T-helper 1 cell treated with Interleukin-12 subunit alpha and Interleukin-12 subunit beta and Interleukin-4 antibody, amounts not matched to agents 30 μg/mL and 1 μg/mL, for 36 hours (primary cell): ENCODE data around the gene RPL18A.

Experiments
- H3K27ac Mint-ChIP-seq: one replicate; pipeline ENCODE4 v1.8.0; 2021; ENCODE audit warnings: mild to moderate bottlenecking, mixed read lengths
- H3K27me3 Mint-ChIP-seq: one replicate; pipeline ENCODE4 v1.8.0; 2021; ENCODE audit warnings: low read depth, mixed read lengths
- H3K36me3 Mint-ChIP-seq: one replicate; pipeline ENCODE4 v1.8.0; 2021; ENCODE audit warnings: low read depth, mixed read lengths
- H3K4me1 Mint-ChIP-seq: one replicate; pipeline ENCODE4 v1.8.0; 2021; ENCODE audit warnings: low read depth, mixed read lengths
- H3K4me3 Mint-ChIP-seq: one replicate; pipeline ENCODE4 v1.8.0; 2021; ENCODE audit warnings: mild to moderate bottlenecking, moderate library complexity, mixed read lengths
- H3K9me3 Mint-ChIP-seq: one replicate; pipeline ENCODE4 v1.8.0; 2021; ENCODE audit warnings: mixed read lengths

The RPL18A gene

GRCh38 chr19:17834350-17835181, 25.1 kb upstream of the RPL18A start:
- Mint-ChIP-seq H3K9me3 (no peaks in the 10 kb centered on the region), H3K4me1 (peaks cover 22% of the 10 kb centered on the region), H3K36me3 (peaks cover 73% of the 10 kb centered on the region), H3K4me3 (no peak overlapping the region), H3K27ac (no peak overlapping the region), H3K27me3 (no peaks in the 10 kb centered on the region)

DNA sequence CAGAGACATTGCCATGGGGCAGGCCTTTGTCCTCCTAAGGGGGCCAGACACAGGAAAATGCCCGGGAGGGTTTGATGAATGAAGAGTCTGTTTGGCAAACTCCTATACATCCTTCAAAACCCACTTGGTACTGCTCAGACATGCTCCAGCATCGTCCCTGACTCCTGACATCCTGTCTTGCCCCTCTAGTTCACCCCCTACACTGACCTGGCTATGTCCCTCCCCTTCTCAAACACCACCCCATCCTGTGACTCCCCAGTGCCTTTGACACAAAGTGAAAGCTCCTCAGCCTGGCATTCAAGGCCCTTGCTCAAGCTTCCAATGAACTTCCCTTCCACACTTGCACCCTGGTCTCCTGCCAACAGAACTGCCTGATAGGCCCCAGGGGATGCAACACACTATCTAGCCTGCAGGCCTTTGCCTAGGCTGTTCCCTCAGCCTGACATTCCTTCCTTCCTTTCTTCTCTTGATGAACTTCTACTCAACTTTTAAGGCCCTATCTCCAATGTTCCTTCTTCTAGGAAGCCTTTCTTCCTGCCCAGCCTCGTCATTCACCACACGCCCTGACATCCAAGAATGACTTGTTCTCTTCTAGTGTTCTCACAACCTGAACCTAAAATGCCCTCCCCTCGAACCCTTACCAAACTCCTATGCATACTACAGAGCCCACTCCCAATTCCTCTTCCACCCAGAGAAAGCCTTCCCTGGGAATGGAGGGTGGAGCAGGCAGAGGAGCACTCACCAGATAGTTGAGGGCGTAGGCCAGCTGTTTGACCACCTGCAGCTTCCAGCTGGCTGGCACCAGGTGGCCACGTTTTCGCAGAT, 24.3 kb upstream of the RPL18A start:
- peak overlapping the region; percentile 32 for H3K27ac Mint-ChIP-seq
- no peaks in the 10 kb centered on the region for H3K9me3 Mint-ChIP-seq
- peaks cover 71% of the 10 kb centered on the region for H3K36me3 Mint-ChIP-seq
- no peaks in the 10 kb centered on the region for H3K27me3 Mint-ChIP-seq
- no peak overlapping the region for H3K4me3 Mint-ChIP-seq
- peaks cover 20% of the 10 kb centered on the region for H3K4me1 Mint-ChIP-seq

DNA sequence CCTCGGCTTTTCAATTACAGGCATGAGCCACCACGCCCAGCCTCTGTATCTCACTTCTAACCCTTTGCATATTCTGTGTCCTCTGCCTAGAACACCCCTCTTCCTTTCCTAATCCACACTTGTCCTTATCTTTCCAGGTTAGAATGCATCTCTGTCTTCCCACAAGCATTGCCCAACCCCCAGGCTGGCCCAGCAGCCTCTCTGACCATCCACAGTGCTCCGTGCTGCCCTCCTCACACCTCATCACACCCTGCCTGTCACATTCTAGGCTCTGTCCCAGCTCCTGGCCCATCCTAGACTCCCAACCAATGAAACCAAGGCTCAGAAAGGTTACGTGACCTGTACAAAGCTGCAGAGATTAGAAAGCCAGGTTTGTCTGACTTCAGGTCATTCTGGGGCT, 23.2 kb upstream of the RPL18A start:
- no peaks in the 10 kb centered on the region for H3K27me3 Mint-ChIP-seq
- no peak overlapping the region for H3K4me3 Mint-ChIP-seq
- H3K4me1 Mint-ChIP-seq: peaks cover 23% of the 10 kb centered on the region
- peaks cover 69% of the 10 kb centered on the region for H3K36me3 Mint-ChIP-seq
- peak overlapping the region; percentile 63 for H3K27ac Mint-ChIP-seq
- H3K9me3 Mint-ChIP-seq: no peaks in the 10 kb centered on the region

DNA sequence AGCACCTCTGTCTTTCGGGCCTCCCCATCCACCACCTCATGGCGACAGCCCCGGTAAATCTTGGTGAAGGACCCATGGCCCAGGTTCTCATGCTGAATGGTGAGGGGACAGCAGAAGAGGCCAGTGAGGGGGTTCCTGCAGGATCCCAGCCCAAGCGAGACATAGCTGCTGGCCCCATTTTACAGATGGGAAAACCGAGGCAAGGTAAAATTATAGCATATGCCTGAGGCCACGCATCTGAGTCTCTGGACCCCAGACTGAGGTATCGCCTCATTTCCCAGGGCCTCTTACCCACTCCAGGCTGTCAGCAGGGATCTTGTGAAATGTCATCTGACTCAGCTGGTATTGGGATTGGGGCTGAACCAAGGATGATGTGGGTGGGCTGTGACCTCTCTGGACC, 21.7 kb upstream of the RPL18A start:
- Mint-ChIP-seq H3K27ac (no peak overlapping the region), H3K27me3 (no peaks in the 10 kb centered on the region), H3K4me3 (no peak overlapping the region), H3K36me3 (peaks cover 64% of the 10 kb centered on the region), H3K9me3 (no peaks in the 10 kb centered on the region), H3K4me1 (peaks cover 21% of the 10 kb centered on the region)

GRCh38 chr19:17840019-17840418, 19.7 kb upstream of the RPL18A start:
- Mint-ChIP-seq H3K9me3 (no peaks in the 10 kb centered on the region), H3K36me3 (peaks cover 72% of the 10 kb centered on the region), H3K27ac (no peak overlapping the region)

DNA sequence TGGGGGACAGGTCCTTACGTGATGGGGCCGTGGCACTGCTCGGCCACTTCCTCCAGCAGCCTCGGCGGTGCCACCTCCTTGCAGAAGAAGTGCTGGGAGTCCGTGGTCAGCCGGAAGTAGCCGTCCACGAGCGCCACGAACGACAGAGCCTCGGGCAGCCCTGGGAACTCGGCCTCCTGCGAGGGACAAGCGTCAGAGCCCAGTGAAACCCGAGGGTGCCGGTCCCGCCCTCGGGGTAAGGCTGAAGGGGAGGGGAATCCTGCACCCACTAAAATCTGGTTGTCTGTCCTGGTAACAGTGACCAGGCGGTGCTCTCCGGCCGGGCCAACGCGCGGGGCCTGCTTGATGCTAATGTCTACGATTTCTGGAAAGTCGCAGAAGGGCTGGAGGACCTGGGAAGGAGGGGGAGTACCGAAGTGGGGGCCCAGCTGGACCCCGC, 18.3 kb upstream of the RPL18A start:
- no peaks in the 10 kb centered on the region for H3K9me3 Mint-ChIP-seq
- H3K4me3 Mint-ChIP-seq: no peak overlapping the region
- peaks cover 33% of the 10 kb centered on the region for H3K4me1 Mint-ChIP-seq
- H3K36me3 Mint-ChIP-seq: peaks cover 72% of the 10 kb centered on the region
- H3K27me3 Mint-ChIP-seq: no peaks in the 10 kb centered on the region
- H3K27ac Mint-ChIP-seq: no peak overlapping the region

More at GRCh38 chr19:17840019-17840418, 19.7 kb upstream of the RPL18A start:
- H3K4me3 Mint-ChIP-seq: no peak overlapping the region
- H3K4me1 Mint-ChIP-seq: peaks cover 29% of the 10 kb centered on the region
- no peaks in the 10 kb centered on the region for H3K27me3 Mint-ChIP-seq

DNA sequence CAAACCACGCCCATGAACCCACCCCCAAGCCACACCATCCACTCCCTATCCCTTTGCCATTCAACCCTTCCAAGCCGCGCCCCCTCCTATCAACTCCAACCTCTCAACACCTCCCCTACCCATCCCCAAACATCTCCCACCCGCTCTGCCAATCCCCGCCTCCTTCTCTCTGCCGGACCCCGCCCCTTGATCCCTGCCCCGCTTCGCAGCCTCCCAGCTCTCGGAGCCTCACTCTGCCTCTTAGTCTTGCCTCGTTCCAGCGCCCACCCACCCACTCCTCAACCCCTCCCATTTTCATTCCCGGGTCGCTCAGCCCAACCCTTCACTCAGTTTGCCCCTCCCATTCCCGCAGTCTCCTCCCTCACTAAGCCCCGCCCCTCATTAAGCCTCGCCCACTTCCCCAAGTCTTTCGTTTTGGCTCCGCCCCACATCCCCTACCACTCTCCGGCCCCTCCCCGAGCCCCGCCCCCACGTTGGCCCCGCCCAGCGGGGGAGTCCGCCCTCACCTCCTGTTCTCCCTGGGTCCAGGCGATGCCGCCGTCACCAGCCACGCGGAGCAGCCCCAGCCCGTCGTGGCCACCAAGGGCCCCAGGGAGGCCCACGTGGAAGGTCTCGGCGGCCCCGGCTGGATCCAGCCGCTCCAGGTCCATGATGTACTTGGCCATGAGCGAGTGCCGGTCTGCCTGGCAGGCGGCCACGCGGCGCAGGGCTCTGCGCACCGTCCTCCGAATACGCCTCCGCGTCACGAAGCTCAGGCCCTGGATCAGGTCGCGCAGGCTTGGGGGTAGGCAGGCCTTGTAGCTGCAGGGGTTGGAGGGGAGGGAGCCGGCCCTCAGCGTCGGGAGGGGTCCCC, 17.7 kb upstream of the RPL18A start:
- no peak overlapping the region for H3K27ac Mint-ChIP-seq
- no peaks in the 10 kb centered on the region for H3K27me3 Mint-ChIP-seq
- no peak overlapping the region for H3K4me3 Mint-ChIP-seq
- H3K4me1 Mint-ChIP-seq: peaks cover 30% of the 10 kb centered on the region
- no peaks in the 10 kb centered on the region for H3K9me3 Mint-ChIP-seq
- H3K36me3 Mint-ChIP-seq: peaks cover 70% of the 10 kb centered on the region

DNA sequence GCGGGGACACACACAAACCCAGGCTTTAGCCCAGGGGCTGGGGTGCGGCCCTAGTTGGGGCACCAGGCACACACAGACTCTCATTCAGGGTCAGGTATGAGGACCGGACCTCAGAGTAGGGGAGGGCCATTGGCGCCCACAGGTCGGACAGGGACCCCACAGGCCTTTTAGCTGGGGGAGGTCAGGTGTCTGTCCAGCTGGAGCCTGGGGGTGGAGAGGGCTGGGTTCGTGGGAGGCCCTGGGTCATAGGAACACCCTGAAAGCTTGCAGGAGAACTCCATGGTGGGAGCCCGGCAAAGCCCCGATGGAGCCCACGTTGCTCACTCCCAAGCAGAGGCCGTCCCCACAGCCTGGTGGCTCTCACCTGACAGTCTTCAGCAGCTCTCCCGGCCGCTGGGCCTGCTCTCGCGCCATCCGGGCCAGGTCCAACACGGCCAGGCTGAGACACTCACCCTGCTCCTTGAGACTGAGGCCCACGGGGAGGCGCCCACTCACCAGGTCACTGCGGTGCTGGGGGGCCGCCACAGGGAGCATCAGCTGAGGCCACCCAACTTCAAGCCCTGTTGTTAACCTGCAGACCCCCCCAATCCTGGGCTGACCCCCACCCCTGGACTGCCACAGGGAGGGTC, 16.9 kb upstream of the RPL18A start:
- no peak overlapping the region for H3K4me3 Mint-ChIP-seq
- H3K4me1 Mint-ChIP-seq: peaks cover 29% of the 10 kb centered on the region
- peaks cover 64% of the 10 kb centered on the region for H3K36me3 Mint-ChIP-seq
- H3K9me3 Mint-ChIP-seq: no peaks in the 10 kb centered on the region
- H3K27me3 Mint-ChIP-seq: no peaks in the 10 kb centered on the region
- H3K27ac Mint-ChIP-seq: no peak overlapping the region

DNA sequence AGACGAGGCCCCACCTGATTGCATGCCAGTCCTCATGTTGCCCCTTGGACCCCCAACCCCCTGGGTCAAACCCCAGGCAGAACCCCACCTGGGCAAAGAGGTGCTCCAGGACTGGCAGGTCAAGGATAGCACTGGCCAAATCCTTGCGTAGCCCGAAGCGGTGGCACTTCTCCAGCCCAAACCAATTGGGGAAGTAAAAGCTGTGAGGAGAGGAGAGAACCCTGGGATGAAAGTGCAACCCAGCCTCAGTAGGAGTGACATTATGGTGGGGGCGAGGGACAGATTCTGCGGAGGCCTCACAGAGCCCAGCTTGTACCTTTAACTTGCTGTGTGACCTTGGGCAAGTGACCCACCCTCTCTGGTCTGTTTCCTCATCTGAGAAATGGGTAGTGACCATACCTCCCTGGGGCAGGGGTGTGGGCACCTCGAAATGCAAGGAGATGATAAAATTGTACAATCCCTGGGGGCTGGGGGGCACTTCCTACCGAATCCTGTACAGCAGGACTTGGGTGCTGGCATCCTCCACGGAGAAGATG, 16.4 kb upstream of the RPL18A start:
- H3K4me3 Mint-ChIP-seq: peak overlapping the region; percentile 25
- H3K27me3 Mint-ChIP-seq: no peaks in the 10 kb centered on the region
- H3K4me1 Mint-ChIP-seq: peaks cover 31% of the 10 kb centered on the region
- no peaks in the 10 kb centered on the region for H3K9me3 Mint-ChIP-seq
- H3K27ac Mint-ChIP-seq: peak overlapping the region; percentile 65
- peaks cover 58% of the 10 kb centered on the region for H3K36me3 Mint-ChIP-seq

DNA sequence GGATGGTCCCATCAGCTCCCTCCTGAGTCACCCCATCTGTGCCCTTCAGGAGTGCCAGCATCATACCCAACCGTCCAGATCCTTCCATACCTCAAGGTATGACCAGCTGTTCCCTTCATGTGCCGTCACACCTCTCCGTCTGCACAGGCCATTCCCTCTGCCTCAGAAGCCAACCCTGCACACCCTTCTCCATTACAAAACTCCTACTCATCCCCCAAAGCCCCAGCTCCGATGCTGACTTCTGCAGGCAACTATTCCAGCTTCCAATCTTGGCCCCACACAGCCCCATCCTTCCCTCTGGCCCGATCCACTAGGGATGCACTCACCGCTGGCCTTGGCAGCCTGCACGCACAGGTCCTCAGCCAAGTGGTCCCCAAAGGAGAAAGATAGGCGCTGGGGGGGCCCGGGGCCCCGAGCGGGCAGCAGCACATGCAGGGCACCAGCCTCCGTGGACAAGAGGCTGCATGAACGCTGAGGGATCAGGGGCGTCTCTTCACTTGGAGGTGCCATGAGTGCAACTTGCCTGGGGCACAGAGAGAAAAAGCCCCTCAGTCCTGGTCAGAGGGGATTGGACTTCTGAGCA, 15.7 kb upstream of the RPL18A start:
- Mint-ChIP-seq H3K4me3 (peak overlapping the region; percentile 93), H3K36me3 (peaks cover 54% of the 10 kb centered on the region), H3K27me3 (no peaks in the 10 kb centered on the region), H3K27ac (peak overlapping the region; percentile 66), H3K4me1 (peaks cover 37% of the 10 kb centered on the region), H3K9me3 (no peaks in the 10 kb centered on the region)

- Mint-ChIP-seq H3K27ac (peak overlapping the region; percentile 91), H3K36me3 (peaks cover 44% of the 10 kb centered on the region), H3K4me3 (peak overlapping the region; percentile 93), H3K4me1 (peaks cover 52% of the 10 kb centered on the region), H3K27me3 (no peaks in the 10 kb centered on the region), H3K9me3 (no peaks in the 10 kb centered on the region)
These were observed 13.6 kb upstream of the RPL18A start for GRCh38 chr19:17846146-17846545.

DNA sequence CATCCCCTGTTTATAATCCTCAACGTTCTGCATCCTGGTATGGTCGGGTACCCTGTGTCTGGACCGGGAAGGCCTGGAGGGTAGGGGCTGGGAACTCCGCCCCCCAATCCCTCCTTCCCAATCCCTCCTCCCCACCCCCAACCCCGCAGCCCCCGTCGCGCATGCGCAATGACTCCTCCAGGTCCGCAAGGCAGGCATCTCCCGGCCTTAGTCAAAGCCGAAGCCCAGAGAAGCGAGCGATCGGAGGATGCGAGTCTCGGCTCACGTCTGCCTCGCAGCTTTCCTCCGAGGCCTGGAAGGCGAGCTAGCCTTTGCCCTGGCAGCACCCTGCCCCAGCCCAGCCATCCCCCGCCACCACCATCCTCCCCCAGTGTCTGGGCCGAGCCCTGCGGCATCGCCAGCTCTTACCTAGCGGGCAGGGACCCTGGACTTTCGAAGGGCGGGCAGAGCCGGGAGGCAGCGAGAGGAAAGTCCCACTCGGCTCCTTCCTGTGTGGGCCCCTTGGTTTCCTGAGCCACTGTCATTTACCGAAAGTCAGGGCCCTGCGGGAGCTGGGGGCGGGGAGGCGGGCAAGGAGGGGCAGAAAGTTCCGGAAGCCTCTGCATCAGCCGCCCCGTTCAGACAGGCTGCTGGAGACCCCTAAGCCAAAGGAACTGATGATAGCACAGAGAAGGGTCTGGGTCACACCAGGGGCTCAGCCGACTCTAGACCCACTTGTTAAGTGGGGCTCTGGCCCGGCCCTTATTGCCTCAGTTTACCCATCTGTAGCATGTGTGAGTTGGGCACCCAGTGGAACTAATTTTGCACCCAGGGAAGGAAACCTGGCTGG, 12.0 kb upstream of the RPL18A start, which contains the start of gene JAK3:
Gene JAK3 (minus strand): TSS at position 445 of the 829 bp plus-strand sequence. CDS start 3,565 bp downstream, outside the sequence.
- H3K36me3 Mint-ChIP-seq: peaks cover 42% of the 10 kb centered on the region
- H3K9me3 Mint-ChIP-seq: peaks cover 4% of the 10 kb centered on the region
- H3K27ac Mint-ChIP-seq: peak within 1 kb of the TSS; percentile 91
- peaks cover 59% of the 10 kb centered on the region for H3K4me1 Mint-ChIP-seq
- peak within 1 kb of the TSS; percentile 93 for H3K4me3 Mint-ChIP-seq
- H3K27me3 Mint-ChIP-seq: no peaks in the 10 kb centered on the region
